Left lobe of liver (tissue), 2 donors: ENCODE measurements around the gene CEBPA. TPM values are rescaled to one million over a fixed set of nuclear protein-coding genes. Genes with fewer than 3 reads are reported as not detected.

Experiments
- ATAC-seq: fragments of 200-7000 bp; cut with Tn5 transposase; one replicate; pipeline ENCODE4 v1.9.1; 2020; ENCODE audit warnings: mild to moderate bottlenecking, moderate library complexity
- DNase-seq: peaks from one replicate; pipeline ENCODE4 v3.0.0-alpha.2; 2020; ENCODE audit warnings: low spot score
- total RNA-seq: library from RNA; stranded (reverse); gene quantifications from one replicate; pipeline ENCODE4 v1.2.1, GENCODE V29; 2021
- donor health status: DM: no; HTN: no; CAD: no; lungs with moderate emphysema.
- donor health status: DM: no; HTN: yes; CAD: no.

CEBPA gene
- total RNA-seq, 1 donor from 2014 or later: 185 TPM

DNA sequence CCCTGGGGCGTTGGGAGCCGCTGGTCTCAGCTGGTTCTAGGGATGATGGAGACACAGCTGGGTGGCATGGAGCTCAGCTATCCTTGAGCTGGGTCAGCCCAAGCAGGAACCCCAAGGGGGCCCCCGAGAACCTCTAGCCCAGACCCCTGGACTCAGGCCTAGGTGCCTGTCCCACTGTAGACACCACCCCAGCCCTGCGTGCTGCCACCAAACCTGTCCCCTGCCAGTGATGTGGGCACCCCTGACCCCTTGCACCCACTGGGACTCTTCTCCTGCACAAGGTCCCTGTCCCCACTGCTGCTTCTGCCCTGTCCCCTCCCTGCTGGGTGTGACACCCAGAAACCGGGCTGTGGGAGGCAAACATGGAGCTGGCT, 26.8 kb downstream of the CEBPA start:
- ATAC-seq (no peak), DNase-seq (no peak)

DNA sequence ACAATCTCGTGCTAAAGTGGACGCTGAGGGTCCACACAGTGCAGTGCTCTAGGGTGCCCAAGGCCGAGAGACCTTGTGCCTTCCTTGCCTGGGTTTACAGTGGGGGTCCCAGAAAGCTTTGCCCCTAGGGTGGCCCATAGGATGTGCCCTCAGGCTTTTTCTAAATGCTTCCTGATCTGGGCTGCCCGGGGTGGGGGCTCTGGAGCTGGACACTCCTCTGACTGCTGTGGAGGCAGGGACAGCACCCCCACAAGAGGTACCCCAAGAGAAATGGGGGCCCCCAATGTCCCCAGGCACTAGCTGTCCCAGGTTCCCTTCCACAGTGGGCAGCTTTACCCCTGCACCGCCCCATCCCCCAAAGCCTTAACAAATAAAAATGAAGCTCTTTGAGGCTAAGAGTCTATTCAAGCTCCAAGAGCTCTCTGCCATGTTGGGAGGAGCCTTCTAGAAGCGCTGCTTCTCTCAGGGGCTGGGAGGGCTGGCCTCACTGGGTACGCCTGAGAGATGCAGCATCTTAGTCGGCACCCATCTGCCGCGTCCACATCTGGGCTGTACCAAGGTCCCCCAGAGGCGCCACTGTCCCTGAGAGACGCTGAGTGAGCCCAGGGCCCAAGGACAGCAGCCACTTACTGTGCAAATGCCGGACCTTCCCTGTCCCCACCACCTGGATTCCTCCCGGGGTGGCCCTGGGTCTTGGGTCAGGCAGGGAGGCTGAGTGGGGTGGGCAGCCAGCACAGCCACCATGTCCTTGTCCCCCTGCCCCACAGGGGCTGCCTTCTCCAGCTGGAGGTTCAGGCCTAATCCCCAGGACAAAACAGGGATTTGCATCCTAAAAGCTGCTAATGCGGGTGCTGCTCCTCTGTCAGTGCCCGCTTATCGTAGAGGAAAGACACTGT, 27.4 kb downstream of the CEBPA start:
- ATAC-seq (no peak), DNase-seq (no peak)

DNA sequence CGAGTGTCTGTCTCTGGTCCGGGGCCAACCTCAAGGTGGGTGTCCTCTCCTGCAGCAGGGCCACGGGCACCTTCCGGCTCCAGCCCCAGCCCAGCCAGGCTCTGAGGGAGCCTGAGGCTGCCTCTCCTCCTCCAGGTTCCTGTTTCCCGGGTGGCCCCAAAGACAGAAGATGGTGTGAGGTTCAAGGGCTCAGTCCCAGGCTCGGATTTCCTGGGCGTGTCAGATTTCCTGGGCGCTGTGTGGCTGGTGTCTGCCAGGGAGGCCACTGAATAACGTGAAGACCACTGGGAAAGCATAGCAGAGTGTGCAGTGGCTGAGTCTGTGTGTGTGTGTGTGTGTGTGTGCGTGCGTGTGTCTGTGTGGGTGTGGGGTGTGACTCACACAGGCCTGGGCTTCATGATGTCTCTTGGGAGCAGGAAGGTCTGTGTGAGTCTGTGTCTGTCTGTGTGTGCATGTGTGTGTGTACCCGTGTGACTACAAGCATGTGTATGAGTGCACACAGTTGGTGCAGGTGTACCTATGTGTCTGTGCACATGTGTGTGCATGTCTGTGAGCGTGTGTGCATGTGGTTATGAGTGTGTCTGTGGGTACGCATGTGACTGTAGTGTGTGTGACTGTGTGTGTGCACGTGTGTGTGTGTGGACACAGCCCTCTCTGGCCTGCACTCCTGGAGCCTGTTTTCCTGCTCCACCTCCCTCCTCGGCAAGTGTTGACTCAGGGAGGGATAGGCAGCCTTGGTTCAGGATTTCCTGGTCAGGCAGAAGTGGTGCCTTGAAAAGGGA, 28.3 kb downstream of the CEBPA start:
- peak; percentile 44 for ATAC-seq

DNA sequence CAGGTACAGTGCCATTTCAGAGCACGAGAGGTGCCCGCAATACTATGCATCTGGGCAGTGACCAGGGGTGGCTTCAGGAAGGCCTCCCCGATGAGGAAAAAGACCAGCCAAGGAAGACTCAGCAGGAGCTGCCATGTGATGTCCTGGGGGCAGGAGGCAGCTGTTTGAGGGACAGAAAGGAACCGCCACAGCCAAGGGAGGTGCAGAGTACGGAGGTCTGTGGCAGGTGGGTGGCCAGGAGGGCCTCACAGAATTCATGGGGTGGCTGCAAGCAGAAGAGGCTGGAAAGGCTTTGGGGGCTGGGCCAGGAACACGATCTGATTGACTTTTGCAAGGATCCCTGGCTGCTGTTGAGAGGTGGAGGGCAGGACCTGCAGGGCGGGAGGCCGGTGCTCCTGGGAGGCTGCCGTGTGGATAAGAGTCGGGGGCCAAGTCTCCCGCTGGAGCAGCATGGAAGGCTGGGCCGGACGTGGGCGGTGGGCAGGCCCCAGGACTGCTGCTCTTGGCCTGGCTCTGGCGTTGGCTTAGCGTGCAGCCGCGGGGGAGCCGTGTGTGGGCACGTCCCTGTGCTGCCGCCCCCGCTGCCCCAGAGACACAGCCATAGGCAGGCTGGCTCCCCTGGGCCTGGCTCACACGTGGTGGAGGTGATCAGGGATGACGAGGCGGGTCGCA, 29.1 kb downstream of the CEBPA start:
- peak; percentile 27 for ATAC-seq

More for the DNA sequence above, 28.3 kb downstream of the CEBPA start:
- DNase-seq: peak; percentile 77

DNA sequence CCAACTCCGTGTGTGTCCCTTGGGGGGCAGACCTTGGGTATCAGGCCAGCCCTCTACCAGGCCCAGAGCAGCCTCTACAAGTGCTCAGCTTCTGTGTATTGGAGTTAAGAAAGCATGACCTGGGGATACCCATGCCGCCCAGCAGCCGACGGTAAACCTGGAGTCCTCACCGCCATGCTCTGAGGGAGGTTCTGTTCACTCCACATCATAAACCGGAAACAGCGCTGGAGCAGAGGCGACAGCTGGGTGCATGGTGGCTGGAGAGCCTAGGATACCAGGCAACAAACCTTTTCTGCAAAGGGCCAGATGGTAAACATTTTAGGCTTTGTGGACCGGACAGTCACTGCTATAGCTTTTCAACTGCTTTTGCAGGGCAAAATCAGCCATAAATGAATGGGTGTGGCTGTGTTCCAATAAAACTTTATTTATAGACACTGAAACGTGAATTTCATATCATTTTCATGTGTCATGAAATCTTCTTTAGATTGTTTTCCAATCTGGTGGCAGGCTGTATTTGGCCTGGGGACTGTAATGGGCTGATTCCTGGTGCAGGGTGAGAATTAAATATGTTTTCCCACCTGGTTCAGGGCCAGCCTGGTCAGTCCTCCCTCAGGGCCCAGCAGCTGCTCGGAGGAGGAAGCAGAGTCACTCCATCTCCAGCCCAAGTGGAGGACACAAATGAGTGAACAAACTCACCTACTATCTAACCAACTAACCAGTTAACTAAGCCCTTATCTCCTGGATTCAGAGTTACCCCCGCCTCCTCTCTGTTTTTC, 30.9 kb downstream of the CEBPA start:
- no peak for ATAC-seq
- no peak for DNase-seq

More for the DNA sequence above, 29.1 kb downstream of the CEBPA start:
- peak; percentile 69 for DNase-seq

DNA sequence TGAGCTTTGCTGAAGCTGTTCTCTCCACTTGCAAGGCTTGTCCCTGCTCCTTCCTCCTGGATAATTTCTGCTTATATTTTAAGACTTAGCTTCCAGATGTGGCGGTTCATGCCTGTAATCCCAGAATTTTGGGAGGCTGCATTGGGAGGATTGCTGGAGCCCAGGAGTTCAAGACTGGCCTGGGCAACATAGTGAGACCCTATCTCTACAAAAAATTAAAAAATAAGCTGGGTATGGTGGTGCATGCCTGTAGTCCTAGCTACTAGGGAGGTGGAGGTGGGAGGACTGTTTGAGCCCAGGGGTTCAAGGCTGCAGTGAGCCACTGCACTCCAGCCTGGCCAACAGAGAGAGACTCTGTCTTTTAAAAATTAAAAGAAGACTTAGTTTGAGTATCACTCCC, 31.6 kb downstream of the CEBPA start:
- ATAC-seq: no peak
- no peak for DNase-seq

DNA sequence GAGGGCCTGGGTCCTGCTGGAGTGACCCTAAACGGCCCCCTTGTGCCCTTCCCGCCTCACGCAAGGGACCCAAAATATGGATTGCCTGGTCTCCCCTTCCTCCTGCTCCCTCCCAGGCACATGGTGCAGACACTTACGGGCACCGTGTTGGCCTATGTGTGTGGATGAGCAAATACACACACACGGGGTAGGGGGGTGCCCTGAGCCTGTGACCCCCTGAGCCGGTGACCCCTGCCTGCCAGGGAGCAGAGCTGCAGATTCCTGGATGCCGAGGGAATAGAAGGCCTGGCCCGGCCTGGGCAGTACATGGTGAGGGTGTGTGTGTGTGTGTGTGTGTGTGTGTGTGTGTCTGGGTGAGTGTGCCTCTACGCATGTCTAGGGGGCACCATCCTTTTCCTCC, 33.3 kb downstream of the CEBPA start:
- no peak for DNase-seq
- ATAC-seq: no peak

GRCh38 chr19:33268162-33268991, 34.0 kb downstream of the CEBPA start:
- DNase-seq (no peak), ATAC-seq (no peak)

- ATAC-seq: peak; percentile 10
These were observed 34.6 kb downstream of the CEBPA start for GRCh38 chr19:33267706-33268105.

GRCh38 chr19:33266974-33267484, 35.3 kb downstream of the CEBPA start:
- no peak for DNase-seq
- ATAC-seq: no peak

More at GRCh38 chr19:33267706-33268105, 34.6 kb downstream of the CEBPA start:
- no peak for DNase-seq

GRCh38 chr19:33264881-33265445, 37.4 kb downstream of the CEBPA start:
- ATAC-seq (no peak), DNase-seq (no peak)

- no peak for DNase-seq
These were observed 38.9 kb downstream of the CEBPA start for GRCh38 chr19:33263325-33264023.

GRCh38 chr19:33261511-33262189, 40.7 kb downstream of the CEBPA start:
- ATAC-seq (peak; percentile 46), DNase-seq (no peak)

More at GRCh38 chr19:33263325-33264023, 38.9 kb downstream of the CEBPA start:
- no peak for ATAC-seq

- DNase-seq (no peak), ATAC-seq (peak; percentile 47)
These were observed 41.5 kb downstream of the CEBPA start for GRCh38 chr19:33260628-33261418.

DNA sequence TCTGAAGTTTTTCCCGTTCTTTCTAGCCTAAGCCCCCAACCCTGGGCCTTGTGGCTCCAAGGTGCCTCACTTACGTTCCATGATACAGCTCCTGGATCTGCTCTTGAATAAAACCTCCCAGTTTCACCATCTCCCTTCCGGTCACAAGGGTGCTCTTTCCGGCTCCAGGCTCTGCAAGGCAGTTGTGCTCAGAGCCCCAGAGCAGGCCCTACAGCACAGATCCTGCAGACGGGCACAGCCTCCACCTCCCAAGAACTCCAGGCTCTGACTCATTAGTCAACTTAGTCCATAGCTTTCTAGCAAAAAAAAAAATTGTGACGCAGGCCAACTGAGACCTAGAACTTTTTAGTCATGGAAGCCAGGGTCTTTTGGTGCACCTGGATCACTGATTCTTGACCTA, 42.8 kb downstream of the CEBPA start:
- no peak for ATAC-seq
- no peak for DNase-seq

DNA sequence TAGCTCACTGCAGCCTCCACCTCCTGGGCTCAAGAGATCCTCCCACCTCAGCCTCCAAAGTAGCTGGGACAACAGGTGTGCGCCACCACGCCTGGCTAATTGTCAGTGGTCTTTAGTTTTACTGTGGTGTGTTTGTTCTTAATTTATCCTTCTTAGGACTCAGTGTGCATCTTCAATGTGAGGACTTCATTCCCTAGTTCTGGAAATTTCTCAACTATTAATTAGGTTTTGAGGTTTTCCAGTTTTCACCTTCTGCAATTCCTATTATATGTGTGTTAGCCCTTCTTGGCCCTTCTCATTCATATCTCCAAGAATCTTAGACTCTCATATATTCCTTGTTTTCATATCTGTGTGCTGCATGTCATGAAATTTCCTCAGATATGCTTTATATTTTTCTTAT, 44.5 kb downstream of the CEBPA start:
- DNase-seq: no peak

GRCh38 chr19:33256261-33256660, 46.1 kb downstream of the CEBPA start:
- DNase-seq (no peak), ATAC-seq (no peak)

More for the DNA sequence above, 44.5 kb downstream of the CEBPA start:
- no peak for ATAC-seq
